SK-N-SH (cell line): ENCODE results near the gene ATP6V1C2. TPM values are rescaled to one million over a fixed set of nuclear protein-coding genes. Genes with fewer than 3 reads are reported as not detected.

Experiments
- CTCF ChIA-PET: fragments of 300-600, 350-600 bp; formaldehyde crosslinking; extraction: SDS; loops from one replicate; lab custom pipeline; 2021; lab: Yijun Ruan, JAX
- POLR2A ChIA-PET: fragments of 350-600 bp; sonication (Branson Sonifier 250); formaldehyde crosslinking; extraction: SDS; loops from one replicate; lab custom pipeline; 2020; ENCODE audit warnings: antibody characterized with exemption, inconsistent platforms; lab: Yijun Ruan, JAX
- DNase-seq: peaks from one replicate; pipeline ENCODE4 v3.0.0; 2012
- H2AFZ ChIP-seq: fragments of 200-600 bp; sonication (generic); 2 replicates; pipeline ENCODE4 v1.8.1; 2016; ENCODE audit warnings: antibody characterized with exemption, mild to moderate bottlenecking, low read depth
- H3F3A ChIP-seq: fragments of 200-600 bp; sonication (generic); replicated peaks from 2 replicates; pipeline ENCODE3; 2016; ENCODE audit warnings: antibody characterized with exemption, mild to moderate bottlenecking; ENCODE audit not compliant: insufficient read depth
- H3K27ac ChIP-seq, 2 experiments: fragments of 200-500 bp in 1 of 2; fragments of 200-600 bp in 1 of 2; sonication (Bioruptor generic) in 1 of 2; sonication (generic), shearing (Covaris generic) in 1 of 2; 2 replicates each; pipeline versions ENCODE4 v1.5.1 to v1.6.1; 2014 to 2016; ENCODE audit warnings: low read depth in 2 of 2, inconsistent platforms in 1 of 2, low read length in 1 of 2, mild to moderate bottlenecking in 1 of 2, mixed read lengths in 1 of 2
- H3K27me3 ChIP-seq: fragments of 200-600 bp; sonication (generic), shearing (Covaris generic); 2 replicates; pipeline ENCODE4 v1.6.1; 2016; ENCODE audit warnings: mixed run types; ENCODE audit not compliant: insufficient read depth
- H3K36me3 ChIP-seq, 2 experiments: fragments of 200-500 bp in 1 of 2; fragments of 200-600 bp in 1 of 2; sonication (Bioruptor generic) in 1 of 2; sonication (generic) in 1 of 2; replicated peaks in 1 of 2; 2 replicates each; pipeline versions ENCODE3 to v1.5.1; 2014 to 2016; ENCODE audit warnings: low read length in 1 of 2, mild to moderate bottlenecking in 1 of 2; ENCODE audit not compliant: insufficient read depth in 2 of 2, control insufficient read depth in 1 of 2
- H3K4me1 ChIP-seq, 2 experiments: fragments of 200-500 bp in 1 of 2; fragments of 200-600 bp in 1 of 2; sonication (Bioruptor generic) in 1 of 2; sonication (generic), shearing (Covaris generic) in 1 of 2; 2 replicates each; pipeline versions ENCODE4 v1.5.1 to v1.6.1; 2014 to 2016; ENCODE audit warnings: low read depth in 1 of 2, low read length in 1 of 2, mixed run types in 1 of 2; ENCODE audit not compliant: insufficient read depth in 2 of 2, control insufficient read depth in 1 of 2
- H3K4me2 ChIP-seq: fragments of 200-600 bp; sonication (generic), shearing (Covaris generic); 2 replicates; pipeline ENCODE4 v1.6.1; 2017; ENCODE audit warnings: mixed run types
- H3K4me3 ChIP-seq, 2 experiments: fragments of 200-500 bp in 1 of 2; fragments of 200-600 bp in 1 of 2; sonication (Bioruptor generic) in 1 of 2; sonication (generic), shearing (Covaris generic) in 1 of 2; 2 replicates each; pipeline versions ENCODE4 v1.5.1 to v1.8.1; 2014 to 2016; ENCODE audit warnings: low read depth in 2 of 2, inconsistent platforms in 1 of 2, low read length in 1 of 2, mild to moderate bottlenecking in 1 of 2, mixed read lengths in 1 of 2, moderate library complexity in 1 of 2
- H3K79me2 ChIP-seq: fragments of 200-600 bp; sonication (generic); 2 replicates; pipeline ENCODE4 v1.8.1; 2017; ENCODE audit warnings: mild to moderate bottlenecking; ENCODE audit not compliant: insufficient read depth
- H3K9ac ChIP-seq: fragments of 200-600 bp; sonication (generic); 2 replicates; pipeline ENCODE4 v1.6.1; 2017; ENCODE audit warnings: mixed run types
- H3K9me2 ChIP-seq: fragments of 200-600 bp; sonication (generic); 2 replicates; pipeline ENCODE4 v1.6.1; 2017; ENCODE audit warnings: mixed run types
- H3K9me3 ChIP-seq: fragments of 200-600 bp; sonication (generic); 2 replicates; pipeline ENCODE4 v1.6.1; 2017; ENCODE audit warnings: mixed run types, mild to moderate bottlenecking, moderate library complexity
- H4K20me1 ChIP-seq: fragments of 200-600 bp; sonication (generic); 2 replicates; pipeline ENCODE4 v1.6.1; 2017; ENCODE audit warnings: mild to moderate bottlenecking, mixed run types; ENCODE audit not compliant: insufficient read depth
- EZH2phosphoT487 ChIP-seq: fragments of 200-600 bp; sonication (generic); IDR thresholded peaks from 2 replicates; pipeline ENCODE4 v1.6.1; 2017; ENCODE audit warnings: low read depth, mixed run types, mild to moderate bottlenecking, antibody characterized with exemption, moderate library complexity, borderline replicate concordance
- GABPA ChIP-seq: IDR thresholded peaks from 2 replicates; pipeline ENCODE4 v1.4.0; 2012; ENCODE audit warnings: low read depth, mild to moderate bottlenecking
- GATA2 ChIP-seq: sonication (generic); formaldehyde crosslinking; IDR thresholded peaks from 2 replicates; pipeline ENCODE4 v1.5.0; 2020; ENCODE audit warnings: mild to moderate bottlenecking, missing genetic modification reagents
- PBX3 ChIP-seq: IDR thresholded peaks from 2 replicates; pipeline ENCODE4; 2012
- POLR2AphosphoS5 ChIP-seq: IDR thresholded peaks from 2 replicates; pipeline ENCODE4 v1.6.1; 2012; ENCODE audit warnings: low read depth, low read length
- RCOR1 ChIP-seq: fragments of 150-350 bp; IDR thresholded peaks from 2 replicates; pipeline ENCODE4 v1.6.1; 2017; ENCODE audit warnings: antibody characterized with exemption, low read length
- RFX5 ChIP-seq: IDR thresholded peaks from 2 replicates; pipeline ENCODE4 v1.6.1; 2012; ENCODE audit warnings: mild to moderate bottlenecking, improper control_type of control experiment, low read length
- SIN3A ChIP-seq: IDR thresholded peaks from 2 replicates; pipeline ENCODE4 v1.6.1; 2012; ENCODE audit warnings: low read depth, mild to moderate bottlenecking, low read length, moderate library complexity, borderline replicate concordance
- TAF1 ChIP-seq: IDR thresholded peaks from 2 replicates; pipeline ENCODE4 v1.6.1; 2012; ENCODE audit warnings: low read depth, mild to moderate bottlenecking, low read length, moderate library complexity, borderline replicate concordance
- USF1 ChIP-seq: IDR thresholded peaks from 2 replicates; pipeline ENCODE4 v1.4.0; 2012; ENCODE audit warnings: low read depth, borderline replicate concordance
- USF2 ChIP-seq: fragments of 150-350 bp; IDR thresholded peaks from 2 replicates; pipeline ENCODE4 v1.6.1; 2017; ENCODE audit warnings: antibody characterized with exemption, low read length, low read depth, borderline replicate concordance
- ZBTB33 ChIP-seq: IDR thresholded peaks from 2 replicates; pipeline ENCODE4 v1.4.0; 2012; ENCODE audit warnings: low read depth, borderline replicate concordance
- WGBS: methylation state at CpG from one replicate; pipeline ENCODE4 v1.1.6; 2017; ENCODE audit warnings: low lambda C conversion rate; 5-methylcytosine and 5-hydroxymethylcytosine counted together
- polyA plus RNA-seq, 3 experiments: library from polyadenylated mRNA; depleted of rRNA; stranded (reverse); fragments of >200 nt; gene quantifications; 2 replicates each; pipeline ENCODE4 v1.2.3, GENCODE V29; 2012

ATP6V1C2 gene
- polyA plus RNA-seq, 1 of the 3 experiments (the other 2 are of a cell fraction) = 0.12 TPM

- peaks cover 18 to 36% of the 10 kb centered on the region in 2 experiments for H3K36me3 ChIP-seq
- H3K9me3 ChIP-seq = no peaks in the 10 kb centered on the region
- TF ChIP-seq POLR2AphosphoS5 (no peak), EZH2phosphoT487 (no peak), GATA2 (CRISPR knock-in tag) (no peak), GABPA (no peak), TAF1 (no peak), RCOR1 (no peak), USF1 (no peak), SIN3A (no peak), RFX5 (no peak), USF2 (no peak), PBX3 (no peak)
- TF ChIP-seq, all 33 proteins: peak for 0
- Histone ChIP-seq H3K79me2 (no peaks in the 10 kb centered on the region), H3F3A (no peaks in the 10 kb centered on the region), H4K20me1 (no peaks in the 10 kb centered on the region), H3K9ac (no peak overlapping the region), H3K27me3 (no peaks in the 10 kb centered on the region), H3K4me2 (no peak overlapping the region), H2AFZ (no peak overlapping the region), H3K4me3 (no peak overlapping the region), H3K9me2 (no peaks in the 10 kb centered on the region), H3K27ac (no peak overlapping the region), H3K4me1 (peaks cover 0 to 19% of the 10 kb centered on the region in 2 experiments; a peak in 1 of 4 replicates)
- 97% methylated on average over 12 of the region's 12 CpGs for WGBS
- DNase-seq = peak; percentile 32
- ChIA-PET POLR2A (no interaction called here), CTCF (interaction anchor here (1.5 to 2.3 kb wide), 2 partner anchors 9 to 19 kb away, joined by 3 to 7 read pairs; no protein-coding TSS in a partner anchor)
These were observed 57.3 kb downstream of the ATP6V1C2 start for GRCh38 chr2:10778724-10779115.

- no peak overlapping the region for H3K4me3 ChIP-seq
- H4K20me1 ChIP-seq = no peaks in the 10 kb centered on the region
- peaks cover 29 to 48% of the 10 kb centered on the region in 2 experiments for H3K36me3 ChIP-seq
- POLR2A ChIA-PET = no interaction called here
- H3K4me2 ChIP-seq = no peak overlapping the region
- no peak overlapping the region for H3K27ac ChIP-seq
- H3K4me1 ChIP-seq = peaks cover 0 to 7% of the 10 kb centered on the region in 2 experiments; a peak in 1 of 4 replicates
- CTCF ChIA-PET = interaction anchor here (1.9 kb wide), 1 partner anchor 53 kb away, joined by 4 read pairs; no protein-coding TSS in a partner anchor
- H2AFZ ChIP-seq = no peak overlapping the region
- 98% methylated on average over 25 of the region's 25 CpGs for WGBS
- no peaks in the 10 kb centered on the region for H3K9me3 ChIP-seq
- H3K9ac ChIP-seq = no peak overlapping the region
- H3K27me3 ChIP-seq = no peaks in the 10 kb centered on the region
- no peak for DNase-seq
- H3K79me2 ChIP-seq = no peaks in the 10 kb centered on the region
- H3K9me2 ChIP-seq = no peaks in the 10 kb centered on the region
- TF ChIP-seq ZBTB33 = no peak
- TF ChIP-seq, all 33 proteins: peak for 0
- no peaks in the 10 kb centered on the region for H3F3A ChIP-seq
These were observed 58.5 kb downstream of the ATP6V1C2 start for GRCh38 chr2:10779776-10780490.
